AG20443 (cell line): Measurements from ENCODE around the gene LRRC8C.

Experiments
- DNase-seq: peaks from one replicate; pipeline ENCODE4 v3.0.0; 2012; ENCODE audit warnings: low spot score, mixed read lengths

The LRRC8C gene

DNA sequence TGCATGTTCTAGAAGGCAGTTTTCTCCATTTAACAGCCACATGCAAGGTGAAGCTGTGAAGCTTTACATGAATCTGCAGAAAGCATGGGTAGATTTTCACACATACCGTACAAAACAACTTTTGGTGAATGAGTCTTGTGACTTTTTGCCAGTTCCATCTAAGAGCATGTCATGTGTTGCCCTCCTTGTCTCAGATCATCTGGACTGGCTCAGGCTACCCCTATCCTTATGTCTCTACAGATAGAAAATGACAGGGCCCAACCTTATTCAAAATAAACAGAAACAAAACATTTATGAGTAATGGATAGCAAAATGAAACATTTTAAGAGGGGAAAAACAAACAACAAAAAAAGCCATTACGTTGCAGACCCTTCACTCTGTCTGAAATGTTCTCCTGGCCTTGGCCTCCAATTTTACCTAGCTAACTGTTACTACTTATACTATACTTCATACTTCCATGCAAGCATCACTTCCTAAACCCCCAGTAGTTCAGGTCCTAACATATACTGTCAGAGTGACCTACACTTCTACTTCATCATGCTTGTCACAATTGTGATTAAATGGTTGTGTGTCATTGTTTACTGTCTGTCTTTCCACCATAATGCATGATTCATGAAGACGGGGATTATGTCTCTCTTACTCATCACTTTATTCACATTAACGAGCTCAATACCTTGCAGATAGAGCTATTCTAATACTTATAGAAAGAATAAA, 39.0 kb downstream of the LRRC8C start:
- DNase-seq = no peak

DNA sequence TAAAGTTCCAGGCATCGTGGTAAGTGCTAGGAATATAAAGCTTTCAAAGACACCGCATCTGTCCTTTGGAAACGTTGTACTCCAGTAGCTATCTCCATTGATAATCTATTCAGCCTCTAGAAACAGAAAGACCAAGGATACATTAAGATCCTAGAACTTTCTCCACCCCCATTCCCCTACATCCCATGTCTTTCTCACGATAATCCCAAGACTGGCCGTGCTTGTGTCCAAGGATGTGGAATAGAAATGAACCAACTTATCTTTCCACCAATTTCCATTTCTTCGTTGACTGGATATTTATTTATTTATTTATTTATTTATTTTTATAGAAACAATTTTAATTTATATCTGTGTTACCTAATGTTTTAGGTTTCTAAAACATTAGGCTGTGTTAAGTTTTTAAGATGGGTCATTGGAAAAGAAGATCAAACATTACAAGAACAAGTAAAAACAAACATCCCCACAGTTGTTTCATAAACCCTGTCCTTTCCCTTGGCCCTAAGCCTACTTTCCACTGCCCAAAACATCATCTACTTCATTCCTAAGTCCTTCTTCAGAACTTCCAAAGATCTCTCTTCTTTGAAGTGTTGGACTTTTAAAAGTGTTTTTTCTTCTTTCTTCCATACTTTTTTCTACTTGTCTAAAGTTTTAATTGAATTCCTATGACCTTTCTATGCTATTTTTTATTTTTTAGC, 39.7 kb downstream of the LRRC8C start:
- no peak for DNase-seq

DNA sequence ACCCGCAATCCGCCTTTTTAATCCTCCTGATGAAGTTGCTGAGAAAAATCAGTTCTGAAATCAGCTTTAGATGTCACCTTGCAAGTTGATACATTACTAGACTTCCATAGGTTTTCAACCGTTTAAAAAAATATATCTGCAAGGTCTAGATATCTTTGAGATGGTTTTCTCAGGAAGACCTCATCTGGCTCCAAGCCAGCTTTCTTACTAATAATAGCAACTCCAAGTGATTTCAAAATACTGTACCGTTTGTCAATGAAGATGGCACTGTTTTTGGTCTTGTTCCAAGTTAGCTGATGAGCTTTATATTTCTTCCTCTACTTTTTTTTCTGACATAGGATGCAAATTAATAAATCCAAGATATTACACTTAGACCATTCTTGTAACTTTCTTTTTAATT, 40.3 kb downstream of the LRRC8C start:
- no peak for DNase-seq

DNA sequence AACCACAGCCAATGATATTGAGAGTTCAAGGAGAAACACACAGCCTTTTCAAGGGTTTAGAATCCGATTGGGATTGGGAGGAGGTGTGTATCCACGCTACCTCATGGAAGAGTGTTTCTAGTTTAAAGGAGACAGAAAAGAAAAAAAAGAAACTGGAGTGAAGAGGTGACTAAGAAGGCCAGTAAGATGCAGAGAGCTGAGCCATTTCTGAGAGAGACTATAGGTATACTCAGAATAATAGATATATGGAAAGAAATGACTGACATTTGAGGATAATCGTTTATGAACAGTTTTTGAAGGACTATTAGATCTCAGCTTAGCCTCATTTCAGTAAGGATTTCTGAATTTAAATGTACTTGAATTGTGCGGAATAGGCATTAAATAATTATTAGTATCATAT, 42.8 kb downstream of the LRRC8C start:
- DNase-seq = no peak

DNA sequence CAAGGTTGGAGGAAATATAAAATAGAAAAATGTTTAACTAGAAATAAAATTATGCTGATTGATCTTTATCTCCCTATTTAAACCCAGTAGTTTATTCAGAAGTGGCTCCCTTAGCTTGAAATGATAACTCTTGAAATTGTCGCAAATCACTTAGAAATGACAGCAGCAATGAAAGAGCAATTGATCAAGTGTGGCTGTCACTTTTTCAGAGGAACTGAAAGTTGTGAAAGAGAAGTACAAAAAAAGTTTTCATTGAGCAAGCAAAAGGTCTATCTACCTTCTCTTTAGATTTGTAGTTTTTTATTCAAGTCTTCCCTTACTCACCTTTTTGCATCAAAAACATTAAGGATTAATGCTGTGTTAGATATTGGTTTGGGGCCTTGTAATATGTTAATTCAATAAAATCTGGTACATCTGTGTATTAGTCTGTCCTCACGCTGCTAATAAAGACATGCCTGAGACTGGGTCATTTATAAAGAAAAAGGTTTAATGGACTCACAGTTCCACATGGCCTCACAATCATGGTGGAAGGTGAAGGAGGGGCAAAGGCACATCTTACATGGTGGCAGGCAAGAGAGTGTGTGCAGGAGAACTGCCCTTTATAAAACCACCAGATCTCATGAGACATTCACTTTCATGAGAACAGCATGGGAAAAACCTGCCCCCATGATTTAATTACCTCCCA, 48.3 kb downstream of the LRRC8C start:
- no peak for DNase-seq

DNA sequence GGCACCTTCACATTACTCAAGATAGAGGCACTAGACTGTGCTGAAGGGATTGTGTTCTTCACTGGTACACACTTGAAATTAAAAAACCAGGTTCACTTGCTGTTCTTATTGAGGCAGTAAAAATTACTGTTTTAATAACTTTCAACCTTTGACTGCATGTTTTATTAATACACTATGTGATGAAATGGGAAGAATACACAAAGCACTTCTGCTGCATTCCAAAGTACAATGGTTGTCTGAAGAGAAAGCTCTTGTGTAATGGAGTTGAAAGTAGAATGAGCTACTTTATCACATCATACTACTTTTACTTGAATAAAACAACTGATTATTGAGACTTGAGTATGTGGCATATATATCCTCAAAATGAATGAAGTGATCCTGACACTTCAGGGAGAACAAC, 49.7 kb downstream of the LRRC8C start:
- DNase-seq = no peak

DNA sequence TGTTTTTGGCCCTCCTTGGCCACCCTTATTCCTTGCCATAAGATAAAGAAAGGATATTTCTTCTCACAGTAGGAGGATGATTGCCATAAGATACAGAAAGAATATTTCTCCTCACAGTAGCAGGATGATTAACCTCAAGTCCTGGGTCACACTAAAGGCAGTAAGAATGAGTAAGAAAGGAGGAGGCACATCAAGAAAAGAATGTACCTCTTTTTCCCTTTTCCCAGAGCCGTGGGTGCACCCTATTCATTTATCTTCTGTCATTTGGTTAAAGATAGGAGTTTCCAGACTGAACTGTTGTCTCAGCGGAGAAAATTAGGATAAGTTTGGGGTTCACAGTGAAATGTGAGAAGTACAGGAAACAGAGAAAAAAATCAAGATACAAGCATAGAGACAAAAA, 52.5 kb downstream of the LRRC8C start:
- DNase-seq = no peak

DNA sequence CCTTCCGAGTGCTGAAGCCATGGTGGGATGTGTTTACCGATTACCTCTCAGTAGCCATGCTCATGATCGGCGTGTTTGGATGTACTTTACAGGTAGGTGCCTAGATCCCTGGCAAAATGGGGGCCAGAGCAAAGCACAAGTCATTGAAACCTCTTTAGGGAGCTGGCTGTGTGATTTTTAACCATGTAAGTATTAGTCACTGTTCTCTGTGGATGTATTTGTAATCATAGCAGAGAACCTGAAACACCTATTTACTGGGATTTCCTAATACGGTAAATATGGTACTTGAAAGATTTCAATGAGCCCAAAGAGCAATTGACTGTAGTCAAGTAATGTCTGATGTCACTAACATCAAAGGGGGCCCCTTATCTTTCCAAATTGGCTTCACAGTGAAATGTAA, 53.6 kb downstream of the LRRC8C start:
- no peak for DNase-seq

DNA sequence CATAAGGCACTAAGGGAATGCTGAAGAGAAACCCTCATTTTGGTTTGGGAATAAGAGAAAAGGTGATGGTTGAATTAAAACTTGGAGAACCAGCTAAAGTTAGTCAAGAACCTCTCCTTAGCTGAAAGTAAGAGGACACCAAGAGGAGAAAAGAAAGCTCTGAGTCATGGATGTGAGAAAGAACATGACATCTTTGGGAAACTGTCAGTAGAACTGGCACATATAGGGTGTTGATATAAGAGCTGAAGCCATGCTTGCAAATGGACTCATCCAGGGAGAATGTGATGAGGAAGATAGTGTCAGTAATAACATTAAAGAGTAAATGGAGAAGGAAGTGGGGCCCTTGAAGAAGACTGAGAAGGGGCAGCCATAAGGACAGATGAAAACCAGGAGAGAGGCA, 54.3 kb downstream of the LRRC8C start:
- DNase-seq = no peak

DNA sequence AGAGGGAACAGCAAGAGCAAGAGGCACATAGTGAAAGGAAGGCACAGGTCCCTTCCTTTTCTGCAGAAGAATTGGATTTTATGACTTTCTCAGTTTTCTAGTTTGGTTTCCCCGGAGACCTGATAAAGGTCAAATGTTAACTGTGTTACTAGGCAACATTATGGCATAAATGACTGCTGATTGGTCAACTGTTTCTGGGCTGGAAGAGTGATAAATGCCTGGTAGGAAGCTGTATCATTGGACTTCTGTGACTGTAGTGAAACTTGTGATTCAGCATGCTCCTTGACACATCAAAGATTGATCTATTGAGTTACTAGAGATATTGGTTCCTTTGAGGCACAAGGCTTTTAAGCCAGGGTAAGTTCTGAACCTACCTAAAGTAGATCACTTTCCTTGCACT, 55.7 kb downstream of the LRRC8C start:
- DNase-seq = no peak

DNA sequence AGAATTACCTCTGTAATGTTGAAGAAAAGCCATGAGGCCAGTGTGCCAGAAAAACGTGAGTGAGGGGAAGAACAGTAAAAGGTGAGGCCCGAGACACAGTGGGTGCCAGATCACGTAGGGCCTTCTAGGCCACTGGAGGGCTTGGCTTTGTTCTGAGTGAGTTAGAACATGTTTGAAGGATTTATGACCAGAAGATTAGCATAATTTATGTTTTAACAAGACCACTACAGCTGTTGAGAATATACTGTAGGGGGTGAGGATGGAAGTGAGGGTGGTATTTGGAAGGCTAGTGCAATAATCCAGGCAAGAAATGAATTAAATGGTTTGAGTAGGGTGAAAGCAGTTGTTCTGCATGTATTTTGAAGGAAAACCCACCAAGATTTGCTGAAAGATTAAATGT, 56.3 kb downstream of the LRRC8C start:
- no peak for DNase-seq

DNA sequence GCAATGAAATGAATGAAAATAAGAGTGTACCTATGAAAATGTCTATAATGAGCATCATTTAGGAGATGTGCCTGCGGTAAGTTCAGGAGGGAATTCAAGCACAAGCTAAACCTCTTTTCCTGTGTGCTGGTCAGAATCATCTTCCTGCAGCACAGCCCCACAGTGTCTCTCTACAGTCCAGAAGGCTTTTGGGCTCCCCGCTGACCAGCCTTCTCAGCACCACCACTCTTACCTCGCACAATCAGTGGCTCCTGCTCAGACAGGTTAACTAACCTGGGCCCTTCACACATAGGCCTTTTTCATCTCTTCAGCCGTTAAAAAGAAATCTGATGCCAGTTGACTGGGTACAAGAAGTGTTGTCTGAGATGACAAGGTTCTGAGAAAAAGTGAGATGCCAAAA, 57.7 kb downstream of the LRRC8C start:
- no peak for DNase-seq

DNA sequence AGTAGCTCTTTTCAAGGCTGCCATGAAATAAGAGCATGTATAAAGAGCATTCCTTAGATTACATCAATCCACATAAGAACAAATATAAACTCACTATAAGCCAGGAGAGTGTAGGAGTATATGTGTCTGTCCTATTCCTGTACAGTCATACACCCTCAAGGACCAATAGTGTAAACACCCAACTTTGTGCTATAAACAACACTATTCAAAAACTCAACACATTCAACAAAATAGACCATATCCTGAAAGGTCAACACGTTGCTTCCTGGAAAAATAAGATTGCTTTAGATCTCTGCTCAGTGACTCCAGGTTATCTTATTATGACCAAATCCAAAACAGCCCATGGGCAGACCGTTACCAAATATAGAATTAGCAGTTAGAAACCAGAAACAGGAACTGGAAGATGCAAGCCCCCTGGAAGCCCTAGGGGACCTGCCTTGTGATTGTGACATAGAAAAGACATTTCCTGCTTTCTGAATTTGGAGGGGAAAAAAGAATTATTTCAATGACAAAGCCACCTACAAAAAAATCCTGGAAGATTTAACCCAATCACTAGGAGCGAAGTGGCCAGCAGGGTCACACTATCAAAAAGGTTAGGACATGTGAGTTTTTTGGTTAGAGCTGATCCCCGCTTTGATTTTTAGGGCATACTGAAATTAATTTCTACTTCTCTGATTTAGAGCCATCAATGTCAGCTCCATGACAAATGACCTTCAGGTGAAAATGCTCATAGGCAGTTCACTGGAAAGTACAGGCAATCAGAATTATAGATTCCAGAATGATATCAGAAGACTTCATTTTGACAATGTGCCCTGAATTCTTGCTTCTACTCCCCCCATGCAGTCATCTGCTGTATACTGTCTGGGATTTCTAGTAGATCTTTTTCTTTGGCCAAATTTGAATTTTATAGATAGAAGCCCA, 59.9 kb downstream of the LRRC8C start:
- no peak for DNase-seq

DNA sequence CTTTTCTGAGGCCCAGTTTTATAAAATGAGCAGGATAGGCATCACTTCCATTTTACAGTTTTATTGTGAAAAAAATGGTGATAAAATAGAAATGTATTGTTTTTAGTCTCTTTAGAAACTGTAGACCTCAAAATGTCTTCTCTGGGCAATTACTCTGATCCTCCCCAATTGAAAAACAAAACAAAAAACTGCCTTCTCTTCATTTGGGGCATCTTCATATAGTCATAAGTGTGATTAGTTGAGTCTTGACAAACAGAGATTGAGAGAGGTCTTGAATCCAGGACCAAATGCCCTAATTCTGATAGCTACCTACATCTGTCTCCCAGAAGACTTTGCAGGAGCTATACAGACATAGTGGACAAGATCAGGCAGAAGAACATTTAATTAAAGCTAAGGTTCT, 62.9 kb downstream of the LRRC8C start:
- no peak for DNase-seq

DNA sequence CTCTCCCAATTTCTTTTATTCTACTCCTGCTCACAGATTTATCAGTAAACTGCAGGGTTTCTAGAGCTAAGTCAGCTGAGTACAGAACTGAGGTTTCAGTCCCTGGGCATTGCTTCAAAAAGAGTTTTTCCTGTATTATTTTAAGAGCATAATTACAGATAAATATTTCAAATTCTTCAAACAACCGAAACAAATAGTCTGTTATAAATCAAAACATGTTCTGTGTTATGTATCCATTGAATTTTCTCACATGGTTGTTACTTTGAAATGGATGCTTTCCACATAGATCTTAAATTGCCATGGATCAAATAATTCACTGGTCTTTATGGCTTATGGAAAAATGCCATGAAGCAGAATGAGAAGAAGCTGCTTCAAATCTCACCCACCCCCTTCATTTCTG, 64.5 kb downstream of the LRRC8C start:
- no peak for DNase-seq

DNA sequence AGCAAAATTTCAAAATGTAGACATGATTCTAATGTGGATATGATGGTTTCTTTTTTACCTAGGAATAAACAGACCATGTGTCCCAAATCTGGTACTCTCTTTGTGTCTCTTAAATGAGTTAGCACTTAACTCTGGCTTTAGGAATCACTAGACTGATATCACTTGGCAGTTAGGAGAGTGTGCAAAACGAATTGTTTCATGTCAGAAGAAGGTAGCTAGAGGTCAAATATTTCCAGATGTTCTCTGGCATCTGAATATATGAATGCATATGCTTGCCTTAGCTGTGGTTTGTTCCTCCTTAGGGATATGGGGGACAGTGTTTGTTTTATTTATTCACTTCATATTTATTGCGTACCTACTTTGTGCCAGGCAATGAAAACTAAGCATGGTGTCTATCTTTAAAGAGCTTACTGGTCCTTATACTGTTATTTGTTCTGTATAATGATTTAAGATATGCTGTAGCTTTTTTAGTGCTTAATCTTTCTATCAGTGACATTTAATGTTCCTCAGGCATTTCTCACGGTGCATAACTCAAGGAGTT, 65.2 kb downstream of the LRRC8C start:
- DNase-seq = no peak

DNA sequence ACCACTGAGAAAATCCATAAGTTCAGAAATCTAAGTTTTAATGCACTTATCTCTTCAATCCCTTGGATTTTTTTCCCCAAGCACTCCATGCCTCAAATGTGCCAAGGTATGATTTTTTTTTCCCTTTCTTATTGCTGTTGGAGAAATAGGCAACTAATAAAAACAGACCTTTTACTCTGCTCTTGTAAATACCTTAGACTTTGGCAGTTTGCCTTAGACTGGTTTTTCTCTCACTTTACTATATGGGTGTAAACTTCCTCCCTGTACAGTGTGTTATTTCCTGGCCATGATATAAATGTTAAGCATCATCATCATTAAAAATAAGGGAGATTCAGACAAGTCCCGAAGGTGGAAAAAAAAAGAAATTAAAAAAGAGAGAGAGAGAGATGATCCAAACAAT, 65.7 kb downstream of the LRRC8C start:
- no peak for DNase-seq

DNA sequence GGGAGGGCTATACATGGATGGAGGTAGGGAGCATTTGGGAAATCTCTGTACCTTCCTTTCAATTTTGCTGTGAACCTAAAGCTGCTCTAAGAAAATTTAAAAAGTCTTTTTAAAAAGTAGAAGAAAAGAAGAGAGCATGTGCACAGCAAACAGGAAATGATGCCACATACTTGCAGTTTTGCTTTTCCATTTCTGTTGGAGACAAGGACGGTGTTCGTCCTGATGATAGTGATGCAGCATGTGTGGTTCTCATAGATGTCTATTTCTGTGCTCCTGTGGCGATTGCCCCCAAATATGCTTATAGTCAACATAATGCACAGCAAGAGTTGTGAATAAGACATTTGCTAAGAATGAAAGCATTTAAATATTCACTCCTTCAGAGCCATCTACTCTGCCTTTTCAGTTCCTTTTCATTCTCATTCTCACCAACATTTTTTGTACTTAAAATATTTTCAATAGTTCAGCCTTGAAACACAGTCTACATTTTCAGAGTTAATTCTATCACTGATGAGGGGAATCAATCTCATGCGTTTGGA, 66.6 kb downstream of the LRRC8C start:
- DNase-seq = no peak

DNA sequence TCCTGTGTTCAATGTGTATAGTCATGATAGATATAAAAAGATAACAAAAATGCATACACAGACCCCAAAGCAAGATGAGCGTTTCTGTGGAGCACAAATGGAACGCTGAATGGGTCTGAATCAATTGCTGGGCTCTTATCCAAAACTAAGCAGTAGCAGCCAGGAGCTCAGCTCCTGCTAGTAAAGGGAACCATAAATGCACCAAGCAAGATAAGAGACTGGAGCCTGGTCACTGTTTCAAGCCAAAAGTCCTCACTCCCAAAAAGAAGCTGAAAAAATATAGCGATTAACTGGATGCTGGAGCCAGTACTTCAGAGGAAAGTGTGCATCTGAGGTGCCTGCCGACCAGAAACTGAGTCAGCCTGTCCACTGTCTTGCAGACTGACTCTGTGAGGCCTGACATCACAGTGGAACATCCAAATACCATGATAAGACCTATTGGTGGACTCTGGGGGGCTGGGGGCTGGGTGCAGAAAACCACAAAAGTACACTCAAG, 68.9 kb downstream of the LRRC8C start:
- DNase-seq = no peak

DNA sequence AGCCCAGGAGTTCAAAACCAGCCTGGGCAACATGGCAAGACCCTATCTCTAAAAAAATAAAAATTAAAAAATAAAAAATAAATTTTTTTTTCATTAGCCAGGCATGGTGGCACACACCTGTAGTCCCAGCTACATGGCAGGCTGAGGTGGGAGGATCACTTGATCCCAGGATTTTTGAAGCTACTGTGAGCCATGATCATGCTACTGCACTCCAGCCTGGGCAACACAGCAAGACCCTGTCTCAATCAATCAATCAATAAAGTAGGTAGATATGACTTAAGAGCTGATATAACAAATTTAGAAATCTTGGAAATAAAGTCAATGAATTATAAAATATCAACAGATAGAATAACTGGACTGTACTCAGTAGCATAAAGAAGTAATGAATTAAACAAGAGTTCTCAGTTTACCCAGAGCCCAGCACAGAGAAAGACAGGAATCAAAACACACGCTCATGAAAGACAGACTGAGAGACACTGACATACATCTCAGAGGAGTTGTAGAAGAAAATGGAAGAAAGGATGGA, 69.7 kb downstream of the LRRC8C start:
- no peak for DNase-seq

DNA sequence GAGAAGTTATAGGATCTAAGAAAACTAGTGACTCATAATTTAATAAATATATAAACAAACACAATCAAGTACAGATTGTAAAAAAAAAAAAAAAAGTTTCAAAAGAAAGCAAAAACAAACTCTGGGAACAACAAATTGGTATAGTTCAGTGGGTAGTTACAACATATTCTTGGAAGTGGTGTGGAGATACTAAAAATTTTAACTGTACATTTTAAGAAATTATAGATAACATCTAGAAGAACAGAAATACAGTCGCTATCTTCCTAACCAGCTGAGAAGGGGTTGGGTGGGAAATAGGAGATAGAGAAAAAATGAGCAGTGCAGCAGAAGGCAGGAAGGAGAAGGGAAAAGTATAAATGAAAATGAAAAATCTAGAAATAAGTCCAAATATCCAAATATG, 70.5 kb downstream of the LRRC8C start:
- no peak for DNase-seq
